GM18861 (cell line): ENCODE data around the gene NSD1.
"Not testable (repeated sequence)": the region's sequence is repeated elsewhere in the genome, so short reads cannot be mapped to it uniquely, and the experiment has no call there.

Experiments used
- ATAC-seq: cut with Tn5 transposase; IDR thresholded peaks from one replicate; pipeline ENCODE4 v1.9.1; 2021; ENCODE audit not compliant: unreplicated experiment

The NSD1 gene

GRCh38 chr5:177304392-177305119 is 171.0 kb downstream of the NSD1 start:
- ATAC-seq, result no peak

- not testable (repeated sequence) for ATAC-seq
Observed at GRCh38 chr5:177306103-177306640, 172.6 kb downstream of the NSD1 start.

DNA sequence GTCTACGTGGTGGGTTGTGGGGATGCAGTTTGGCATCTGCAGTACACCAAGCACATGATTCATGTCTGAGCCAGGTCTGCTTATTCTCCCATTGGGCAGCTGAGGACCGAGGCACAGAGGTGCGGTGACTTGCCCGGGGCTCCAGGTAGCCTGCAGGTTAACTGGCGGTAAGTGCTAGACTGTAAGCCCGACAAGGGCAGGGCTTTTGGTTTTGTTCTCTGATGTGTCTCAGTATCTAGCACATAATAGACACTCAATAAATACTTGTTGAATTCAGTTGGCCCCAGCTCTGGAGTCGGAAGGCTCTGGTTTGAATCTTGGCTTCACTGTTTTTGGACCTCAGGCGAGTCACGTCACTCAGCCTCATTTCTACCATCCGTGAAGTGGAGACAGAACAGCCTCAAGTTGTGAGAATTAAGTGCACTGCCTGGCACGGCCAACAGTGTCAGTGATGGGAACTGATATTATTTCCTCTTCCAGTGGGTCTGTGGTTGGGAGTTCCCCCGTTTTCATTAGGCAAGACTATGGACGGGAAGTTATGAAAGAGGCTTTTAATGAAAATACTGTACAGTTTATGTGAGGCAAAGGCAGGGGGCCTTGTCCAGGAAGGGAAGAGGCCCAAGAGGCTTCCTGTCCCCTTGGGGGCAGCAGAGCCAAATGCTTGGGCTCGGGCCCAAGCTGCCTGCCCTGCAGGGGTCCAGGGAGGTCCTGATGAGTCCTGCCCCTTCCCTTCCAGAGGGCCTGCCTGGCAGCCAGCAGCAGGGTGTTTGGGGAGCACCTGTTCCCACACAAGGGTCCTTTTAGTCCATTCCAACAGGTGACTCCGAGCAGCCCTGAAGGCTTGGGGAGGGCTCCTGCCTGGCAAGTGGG is 173.3 kb downstream of the NSD1 start:
- ATAC-seq, result no peak

DNA sequence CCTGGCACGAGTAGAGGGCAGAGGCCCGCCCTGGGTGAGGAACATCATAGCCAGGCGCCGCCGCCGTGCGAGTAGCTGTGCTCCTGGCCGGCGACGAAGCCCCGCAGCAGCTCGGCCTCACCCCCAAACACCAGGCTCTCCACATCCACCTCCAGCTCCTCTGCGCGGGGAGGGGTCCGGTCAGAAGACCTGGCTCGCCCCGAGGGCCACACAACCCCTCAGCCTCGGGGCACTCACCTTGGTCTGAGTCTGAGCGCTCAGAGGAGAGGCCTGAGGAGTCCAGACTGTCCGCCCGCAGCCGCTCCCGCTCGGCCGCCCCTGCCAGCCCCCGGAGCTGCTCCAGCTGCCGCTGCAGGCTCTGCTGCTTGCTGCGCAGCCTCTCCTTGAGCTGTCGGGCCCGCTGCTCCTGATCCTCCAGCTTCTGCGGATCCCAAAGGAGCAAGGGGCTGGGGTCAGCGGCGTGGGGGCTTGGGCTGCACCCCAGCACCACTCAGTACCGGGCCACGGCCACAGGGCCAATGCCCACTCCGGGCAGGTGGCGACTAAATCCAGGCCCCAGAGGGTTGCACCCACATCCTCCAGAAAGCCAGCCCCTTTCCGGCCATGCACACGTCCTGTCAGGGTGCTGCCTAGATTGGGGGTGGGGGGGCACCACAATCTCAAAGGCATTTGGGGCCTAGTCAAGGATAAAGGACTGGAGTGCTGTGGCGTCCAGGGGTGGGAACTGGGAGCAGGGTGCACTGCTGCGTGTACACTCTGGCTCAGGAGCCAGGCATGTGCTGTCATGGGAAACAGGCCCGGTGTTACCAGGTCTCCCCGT is 174.2 kb downstream of the NSD1 start:
- no peak for ATAC-seq

- ATAC-seq, result no peak
Observed at GRCh38 chr5:177308740-177309139, 175.2 kb downstream of the NSD1 start.

- ATAC-seq, result no peak
Observed at GRCh38 chr5:177309351-177310191, 176.0 kb downstream of the NSD1 start.

DNA sequence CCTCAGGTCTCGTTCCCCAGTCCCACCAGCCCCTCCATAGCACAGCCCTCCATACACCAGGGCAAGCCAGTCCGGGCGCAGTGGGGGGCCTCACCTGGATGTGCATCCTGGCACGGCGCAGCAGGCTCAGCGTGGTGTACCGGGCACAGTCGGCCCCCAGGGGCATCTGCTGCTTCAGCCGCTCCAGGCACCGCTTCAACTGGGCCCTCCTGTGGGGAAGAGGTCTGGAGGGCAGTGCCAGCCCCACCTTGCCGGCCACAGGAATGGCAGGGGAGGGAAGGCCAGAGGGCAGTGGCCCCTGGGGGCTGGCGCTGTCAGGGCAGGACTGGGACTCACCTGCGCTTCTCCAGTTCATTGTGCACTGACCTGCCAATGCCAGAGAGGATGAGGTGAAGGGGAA is 176.8 kb downstream of the NSD1 start:
- ATAC-seq, result no peak

DNA sequence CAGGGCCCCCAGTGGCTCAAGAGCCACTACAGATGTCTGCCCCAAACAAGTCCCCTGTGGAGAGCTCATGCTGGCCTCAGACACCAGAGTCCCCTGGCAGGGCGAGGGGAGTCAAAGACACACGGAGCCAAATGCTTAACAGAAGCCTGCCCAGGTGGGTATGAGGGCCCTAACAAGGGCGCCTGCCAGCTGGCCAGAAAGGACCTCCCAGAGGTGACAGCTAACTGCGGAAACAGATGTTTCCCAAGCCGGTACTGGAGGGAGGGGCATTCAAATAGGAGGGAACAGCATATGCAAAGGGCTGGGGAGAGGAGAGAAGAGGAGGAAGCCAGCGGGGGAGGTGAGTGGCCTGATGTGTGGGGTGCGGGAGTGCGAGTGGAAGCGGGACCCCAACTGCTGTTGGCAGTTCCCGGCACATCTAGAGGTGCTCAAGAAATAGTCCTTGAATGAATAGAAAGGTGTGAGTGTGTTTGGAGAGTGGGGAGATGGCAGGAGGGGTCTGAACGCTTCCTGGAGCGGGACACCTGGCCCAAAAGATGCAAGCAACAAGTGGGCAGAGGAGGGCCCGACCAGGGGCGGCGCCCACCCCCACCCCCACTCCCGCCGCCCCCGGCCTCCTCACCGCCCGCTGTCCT is 177.3 kb downstream of the NSD1 start:
- ATAC-seq, result no peak

GRCh38 chr5:177311392-177311722 is 177.8 kb downstream of the NSD1 start:
- no peak for ATAC-seq

- peak; percentile 52 for ATAC-seq
Observed at GRCh38 chr5:177311723-177312648, 178.4 kb downstream of the NSD1 start, which contains the start of gene MXD3. MXD3 (minus strand) TSS chr5:177311898; CDS start chr5:177311830, 68 bp downstream.

DNA sequence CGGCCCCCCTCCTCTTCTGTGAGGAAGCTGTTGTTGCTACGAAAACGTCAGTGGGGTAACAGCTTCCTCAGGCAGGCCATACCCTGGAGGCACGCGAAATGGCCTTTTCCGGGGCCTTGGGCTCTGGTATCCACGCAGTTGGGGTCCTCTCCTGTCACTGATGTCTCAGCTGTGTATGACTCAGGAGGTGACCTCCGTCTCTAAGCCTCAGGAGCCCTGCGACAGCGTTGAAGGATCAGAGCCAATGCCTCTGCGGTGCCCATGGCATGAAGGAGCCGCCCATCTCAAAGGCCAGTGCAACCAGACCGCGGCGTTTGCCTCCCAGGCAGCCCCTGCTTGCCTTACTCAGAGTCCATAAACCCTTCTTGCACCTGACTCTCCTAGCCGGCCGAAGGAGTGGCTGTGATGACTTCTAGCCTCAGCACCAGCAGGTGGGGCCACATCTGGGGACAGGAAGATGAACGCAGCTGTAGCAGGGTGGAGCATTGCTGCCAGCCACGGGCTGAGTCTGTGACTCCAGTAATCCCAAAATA is 179.1 kb downstream of the NSD1 start:
- ATAC-seq, result peak; percentile 25

DNA sequence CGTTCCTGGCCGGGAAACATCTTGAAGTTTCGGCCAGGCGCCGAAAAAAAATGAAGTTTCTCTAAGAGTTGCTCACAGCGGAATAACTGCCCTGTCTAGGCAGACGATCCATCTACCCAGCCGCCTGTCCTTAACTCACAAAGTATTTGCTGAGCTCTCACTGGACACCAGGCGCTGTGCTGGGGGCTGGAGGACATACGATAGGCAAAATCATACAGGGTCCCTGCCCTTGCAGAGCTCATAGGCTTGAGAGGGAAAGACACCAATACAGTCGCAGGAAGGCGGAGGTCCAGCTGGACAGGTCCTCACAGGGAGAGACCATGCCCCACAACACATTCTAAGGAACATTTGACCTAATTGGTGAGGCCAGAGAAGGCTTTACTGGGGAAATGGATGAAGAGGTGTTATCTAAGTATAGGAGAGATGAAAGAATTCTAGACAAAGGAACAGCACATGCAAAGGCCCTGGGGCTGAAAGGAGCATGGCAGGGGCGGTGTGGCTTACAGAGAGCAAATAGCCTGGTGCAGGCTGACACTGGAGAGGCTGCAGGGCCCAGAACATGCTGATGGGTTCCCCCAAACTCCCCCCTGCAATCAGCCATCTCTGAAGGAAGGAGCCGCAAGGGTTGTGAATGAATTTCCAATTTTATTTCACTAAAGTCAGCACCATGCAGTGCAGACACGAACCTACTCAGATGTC is 180.1 kb downstream of the NSD1 start:
- ATAC-seq, result no peak

DNA sequence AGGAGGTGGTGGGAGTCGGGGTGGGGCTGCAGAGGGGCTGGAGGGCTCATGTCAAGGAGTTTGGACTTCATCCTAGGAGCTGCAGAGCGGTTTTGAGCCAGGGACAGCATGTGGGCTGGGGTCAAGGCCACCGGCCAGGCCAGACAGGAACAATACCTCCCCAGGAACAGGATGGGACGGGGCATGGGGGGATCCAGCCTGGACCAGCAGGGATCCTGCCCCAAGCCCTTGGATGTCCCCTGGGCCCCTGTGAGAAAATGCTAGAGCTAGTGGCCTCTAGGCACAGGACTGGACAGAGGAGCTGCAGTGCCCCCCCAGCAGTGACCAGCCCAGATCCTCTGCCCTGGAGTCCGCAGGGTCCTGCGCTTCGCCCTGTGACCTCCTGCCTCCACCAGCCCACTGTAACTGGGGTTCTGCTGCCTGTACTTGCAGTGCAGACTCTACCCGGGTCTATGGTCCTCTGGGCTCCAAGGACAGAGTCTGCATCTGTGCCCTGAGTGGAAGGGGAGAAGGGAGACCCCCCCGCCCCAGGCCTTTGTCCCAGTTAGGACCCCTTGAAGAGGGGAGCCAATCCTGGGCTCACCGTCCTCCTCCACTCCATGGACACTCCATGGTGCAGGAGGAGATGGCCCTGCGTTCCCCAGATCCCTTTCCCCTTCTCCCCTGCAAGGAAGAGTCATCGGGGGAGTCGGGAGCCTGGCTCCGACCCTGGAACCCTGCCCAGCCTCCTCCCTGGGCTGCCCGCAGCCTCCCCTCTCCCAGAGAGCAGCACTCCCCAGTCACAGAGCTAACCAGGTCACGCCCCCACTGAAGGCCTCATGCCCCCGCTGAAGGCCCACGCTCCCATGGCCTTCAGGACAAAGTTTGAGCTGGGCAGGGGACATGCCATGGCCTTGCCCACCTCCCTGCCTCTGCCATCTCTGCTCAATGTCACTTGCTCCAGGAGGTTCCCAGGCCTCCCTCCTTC is 181.1 kb downstream of the NSD1 start:
- no peak for ATAC-seq

DNA sequence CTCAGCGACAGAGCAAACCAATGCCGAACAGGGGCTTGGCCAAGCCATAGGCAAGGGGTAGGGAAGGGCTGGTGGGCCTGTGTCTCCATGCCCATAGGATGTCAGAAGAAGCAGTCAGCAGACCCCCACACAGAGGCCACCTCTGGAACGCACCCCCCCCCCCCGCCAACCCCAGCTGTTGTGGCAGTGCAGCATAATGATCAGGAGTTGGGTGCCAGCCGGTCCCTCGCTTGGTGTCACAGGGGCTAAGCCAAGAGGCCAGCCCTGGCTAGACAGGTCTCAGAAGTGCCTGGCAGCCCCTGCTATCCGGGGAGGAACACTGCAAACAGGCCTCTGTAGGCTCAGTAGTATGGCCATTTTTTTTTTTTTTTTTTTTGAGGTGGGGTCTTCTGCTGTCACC is 181.8 kb downstream of the NSD1 start:
- ATAC-seq, result no peak

DNA sequence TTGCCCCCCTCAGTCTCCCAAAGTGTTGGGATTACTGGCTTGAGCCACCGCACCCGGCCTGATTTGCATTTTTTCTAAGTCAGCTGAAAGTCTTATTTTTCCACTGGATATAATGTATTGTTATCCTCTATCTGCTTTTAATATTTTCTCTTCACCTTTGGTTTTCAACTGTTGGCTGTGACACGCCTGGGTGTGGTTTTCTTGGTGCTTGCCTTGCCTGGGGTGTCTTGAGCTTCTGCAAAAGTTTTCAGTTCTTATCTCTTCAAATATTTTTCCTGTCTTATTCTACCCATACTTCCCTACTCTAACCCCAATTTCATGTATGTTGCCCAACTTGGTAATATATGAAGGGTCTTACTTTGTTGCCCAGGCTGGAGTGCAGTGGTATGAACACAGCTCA is 182.4 kb downstream of the NSD1 start:
- ATAC-seq, result no peak

GRCh38 chr5:177317959-177318377 is 184.4 kb downstream of the NSD1 start:
- no peak for ATAC-seq
